CD14-positive monocyte (primary cell): ENCODE measurements around the gene FBXO46. TPM values are rescaled to one million over a fixed set of nuclear protein-coding genes. Genes with fewer than 3 reads are reported as not detected.

Source experiments
- DNase-seq, 3 donors: peaks; one replicate each; pipeline ENCODE4 v3.0.0-alpha.2; 2011 to 2022
- H2AFZ ChIP-seq: 2 replicates; pipeline ENCODE4 v1.6.0; 2012; ENCODE audit warnings: mild to moderate bottlenecking, low read depth, low read length, inconsistent platforms; ENCODE audit not compliant: insufficient read depth, poor library complexity, severe bottlenecking
- H3K27ac ChIP-seq, 2 donors: 1 replicate in 1 of 2; 2 replicates in 1 of 2; pipeline ENCODE4 v1.5.1; 2012 to 2013; ENCODE audit warnings: low read length in 2 of 2, control low read depth in 1 of 2, inconsistent platforms in 1 of 2, low read depth in 1 of 2, mild to moderate bottlenecking in 1 of 2
- H3K27me3 ChIP-seq, 2 donors: one replicate each; pipeline versions ENCODE4 v1.6.0 to v1.6.1; 2011 to 2013; ENCODE audit warnings: low read length in 2 of 2; ENCODE audit not compliant: control insufficient read depth in 2 of 2, insufficient read depth in 2 of 2
- H3K36me3 ChIP-seq, 2 donors: replicated peaks in 1 of 2; 1 replicate in 1 of 2; 2 replicates in 1 of 2; pipeline versions ENCODE4 v1.5.1 to v1.6.1; 2012 to 2013; ENCODE audit warnings: low read length in 2 of 2, control low read depth in 1 of 2, inconsistent platforms in 1 of 2, mild to moderate bottlenecking in 1 of 2; ENCODE audit not compliant: insufficient read depth in 2 of 2, control insufficient read depth in 1 of 2
- H3K4me1 ChIP-seq, 2 donors: 1 replicate in 1 of 2; 2 replicates in 1 of 2; pipeline versions ENCODE4 v1.5.1 to v1.6.1; 2012 to 2013; ENCODE audit warnings: low read length in 2 of 2, control low read depth in 1 of 2, inconsistent platforms in 1 of 2, mild to moderate bottlenecking in 1 of 2, moderate library complexity in 1 of 2; ENCODE audit not compliant: insufficient read depth in 2 of 2, control insufficient read depth in 1 of 2
- H3K4me2 ChIP-seq: replicated peaks from 2 replicates; pipeline ENCODE3; 2012; ENCODE audit warnings: low read length, moderate library complexity, mild to moderate bottlenecking; ENCODE audit not compliant: poor library complexity, severe bottlenecking; ENCODE audit errors: extremely low read depth
- H3K4me3 ChIP-seq, 3 experiments: fragments of 200-600 bp in 1 of 3; sonication (generic) in 1 of 3; replicated peaks in 1 of 3; 1 replicate in 2 of 3; 2 replicates in 1 of 3; pipeline ENCODE4 v1.5.1; 2011 to 2013; ENCODE audit warnings: low read length in 3 of 3, mild to moderate bottlenecking in 3 of 3, control low read depth in 2 of 3, low read depth in 2 of 3, inconsistent platforms in 1 of 3, moderate library complexity in 1 of 3
- H3K79me2 ChIP-seq: 2 replicates; pipeline ENCODE4 v1.6.0; 2012; ENCODE audit warnings: mild to moderate bottlenecking, control low read depth, inconsistent platforms, low read length, moderate library complexity; ENCODE audit not compliant: insufficient read depth
- H3K9ac ChIP-seq: 2 replicates; pipeline ENCODE4 v1.6.0; 2017; ENCODE audit warnings: low read length, mild to moderate bottlenecking; ENCODE audit not compliant: insufficient read depth, poor library complexity, severe bottlenecking
- H3K9me3 ChIP-seq, 2 donors: replicated peaks in 1 of 2; 1 replicate in 1 of 2; 2 replicates in 1 of 2; pipeline versions ENCODE4 v1.5.1 to v1.6.1; 2012 to 2013; ENCODE audit warnings: low read length in 2 of 2, control low read depth in 1 of 2; ENCODE audit not compliant: control insufficient read depth in 1 of 2, insufficient read depth in 1 of 2
- H4K20me1 ChIP-seq: 2 replicates; pipeline ENCODE4 v1.6.0; 2012; ENCODE audit warnings: mild to moderate bottlenecking, low read length, control low read depth, moderate library complexity; ENCODE audit not compliant: insufficient read depth
- H3K27ac Mint-ChIP-seq, 7 donors: one replicate each; pipeline ENCODE4 v1.8.0; 2020; ENCODE audit warnings: mild to moderate bottlenecking in 7 of 7, mixed read lengths in 7 of 7, moderate library complexity in 6 of 7, inconsistent platforms in 2 of 7
- H3K27me3 Mint-ChIP-seq, 3 donors: one replicate each; pipeline ENCODE4 v1.8.0; 2021 to 2022; ENCODE audit warnings: low read depth in 3 of 3, mild to moderate bottlenecking in 3 of 3, mixed read lengths in 3 of 3, moderate library complexity in 3 of 3, inconsistent platforms in 1 of 3
- H3K36me3 Mint-ChIP-seq, 2 donors: one replicate each; pipeline ENCODE4 v1.8.0; 2020; ENCODE audit warnings: mixed read lengths in 2 of 2, inconsistent platforms in 1 of 2, mild to moderate bottlenecking in 1 of 2
- H3K4me1 Mint-ChIP-seq: one replicate; pipeline ENCODE4 v1.8.0; 2020; ENCODE audit warnings: mild to moderate bottlenecking, mixed read lengths
- H3K4me3 Mint-ChIP-seq, 2 donors: one replicate each; pipeline ENCODE4 v1.8.0; 2020; ENCODE audit warnings: mild to moderate bottlenecking in 2 of 2, mixed read lengths in 2 of 2, moderate library complexity in 1 of 2
- H3K9me3 Mint-ChIP-seq, 7 donors: one replicate each; pipeline ENCODE4 v1.8.0; 2020 to 2022; ENCODE audit warnings: mixed read lengths in 7 of 7, mild to moderate bottlenecking in 6 of 7, moderate library complexity in 6 of 7, inconsistent platforms in 2 of 7
- WGBS: methylation state at CpG from one replicate; pipeline ENCODE4 v1.1.5; 2013; ENCODE audit warnings: missing lambda C conversion rate; ENCODE audit not compliant: insufficient coverage; 5-methylcytosine and 5-hydroxymethylcytosine counted together
- intact Hi-C, 2 donors: fragments of 100-400 bp; cut with micrococcal nuclease; formaldehyde crosslinking; loops; one replicate each; pipeline versions ENCODE4 v1.15.0 to v1.15.1; 2023
- polyA plus RNA-seq, 3 donors: library from polyadenylated mRNA; depleted of rRNA in 1 of 3; unstranded in 2 of 3; stranded (reverse) in 1 of 3; fragments of 300-500 nt in 2 of 3; fragments of >200 nt in 1 of 3; fragmentation: Illumina TruSeq in 2 of 3; gene quantifications; 1 replicate in 2 of 3; 2 replicates in 1 of 3; pipeline ENCODE4 v1.2.3, GENCODE V29; 2012 to 2021
- TF ChIP-seq, protein P1 (sequence below): fragments of 200-600 bp; IDR thresholded peaks from one replicate; pipeline ENCODE4 v1.8.0; 2022; ENCODE audit warnings: antibody characterized with exemption, mild to moderate bottlenecking

The FBXO46 gene
- polyA plus RNA-seq, 3 donors: 3.8 to 6.8 (median 5.5) TPM

DNA sequence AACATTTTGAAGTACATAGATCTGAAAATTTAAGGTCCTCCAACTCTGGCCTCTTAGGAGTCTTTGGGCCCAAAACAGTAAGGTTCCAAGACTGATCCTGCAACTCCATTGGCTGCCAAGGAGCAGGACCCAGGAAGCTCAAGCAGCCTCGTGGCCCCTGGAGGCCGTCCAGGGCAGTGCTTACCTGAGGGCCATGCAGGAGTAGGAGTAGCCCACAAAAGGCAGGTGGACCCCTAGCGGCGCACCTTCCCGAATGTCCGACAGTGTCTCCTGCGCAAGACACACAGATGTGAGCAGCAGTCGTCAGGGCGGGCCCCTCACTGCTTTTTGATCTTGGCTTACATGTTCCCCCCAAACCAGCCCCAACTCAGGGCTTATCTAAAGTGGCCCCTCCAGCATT is 44.1 kb upstream of the FBXO46 start:
- Histone ChIP-seq H3K27ac (no peak overlapping the region), H3K4me1 (peaks cover 18 to 23% of the 10 kb centered on the region in 2 donors), H3K4me3 (no peak overlapping the region), H4K20me1 (peaks cover 71% of the 10 kb centered on the region), H2AFZ (no peak overlapping the region), H3K79me2 (no peaks in the 10 kb centered on the region), H3K36me3 (no peaks in the 10 kb centered on the region), H3K9me3 (peaks cover 12 to 16% of the 10 kb centered on the region in 2 donors), H3K9ac (no peak overlapping the region), H3K4me2 (no peak overlapping the region), H3K27me3 (peaks cover 53 to 90% of the 10 kb centered on the region in 2 donors)
- H3K36me3 Mint-ChIP-seq: peaks cover 10 to 18% of the 10 kb centered on the region in 2 donors
- H3K27ac Mint-ChIP-seq: no peak overlapping the region
- TF ChIP-seq, protein P1, sequence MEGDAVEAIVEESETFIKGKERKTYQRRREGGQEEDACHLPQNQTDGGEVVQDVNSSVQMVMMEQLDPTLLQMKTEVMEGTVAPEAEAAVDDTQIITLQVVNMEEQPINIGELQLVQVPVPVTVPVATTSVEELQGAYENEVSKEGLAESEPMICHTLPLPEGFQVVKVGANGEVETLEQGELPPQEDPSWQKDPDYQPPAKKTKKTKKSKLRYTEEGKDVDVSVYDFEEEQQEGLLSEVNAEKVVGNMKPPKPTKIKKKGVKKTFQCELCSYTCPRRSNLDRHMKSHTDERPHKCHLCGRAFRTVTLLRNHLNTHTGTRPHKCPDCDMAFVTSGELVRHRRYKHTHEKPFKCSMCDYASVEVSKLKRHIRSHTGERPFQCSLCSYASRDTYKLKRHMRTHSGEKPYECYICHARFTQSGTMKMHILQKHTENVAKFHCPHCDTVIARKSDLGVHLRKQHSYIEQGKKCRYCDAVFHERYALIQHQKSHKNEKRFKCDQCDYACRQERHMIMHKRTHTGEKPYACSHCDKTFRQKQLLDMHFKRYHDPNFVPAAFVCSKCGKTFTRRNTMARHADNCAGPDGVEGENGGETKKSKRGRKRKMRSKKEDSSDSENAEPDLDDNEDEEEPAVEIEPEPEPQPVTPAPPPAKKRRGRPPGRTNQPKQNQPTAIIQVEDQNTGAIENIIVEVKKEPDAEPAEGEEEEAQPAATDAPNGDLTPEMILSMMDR: no peak
- DNase-seq: no peak
- 91% methylated on average over 9 of the region's 9 CpGs for WGBS
- H3K27me3 Mint-ChIP-seq: peaks cover 81 to 100% (median 86%) of the 10 kb centered on the region in 3 donors
- peaks cover 23% of the 10 kb centered on the region for H3K4me1 Mint-ChIP-seq
- peaks cover 0 to 37% (median 24%) of the 10 kb centered on the region in 7 donors for H3K9me3 Mint-ChIP-seq
- H3K4me3 Mint-ChIP-seq: peak overlapping the region in 1 of 2 donors; percentile 81
- intact Hi-C loops: no loop called here

DNA sequence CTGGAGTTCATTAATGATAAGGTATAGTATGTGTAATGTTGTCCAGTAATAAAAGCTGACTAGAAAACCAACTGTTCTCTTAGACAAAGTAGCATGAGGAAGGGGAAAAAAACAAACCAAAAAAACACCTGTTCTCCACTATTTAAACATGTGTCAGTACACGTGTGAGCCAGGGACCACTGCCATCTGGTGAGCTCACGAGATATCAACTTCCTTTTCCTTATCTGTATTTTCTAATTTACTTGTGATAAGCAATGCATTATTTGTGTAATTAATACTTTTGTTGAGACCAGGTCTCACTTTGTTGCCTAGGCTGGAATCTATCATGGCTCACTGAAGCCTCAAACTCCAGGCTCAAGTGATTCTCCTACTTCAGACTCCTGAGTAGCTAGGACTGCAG is 42.7 kb upstream of the FBXO46 start:
- H3K27ac Mint-ChIP-seq: no peak overlapping the region
- peaks cover 0 to 29% (median 18%) of the 10 kb centered on the region in 7 donors for H3K9me3 Mint-ChIP-seq
- no peak overlapping the region for H2AFZ ChIP-seq
- H3K4me3 ChIP-seq: no peak overlapping the region
- intact Hi-C loops: no loop called here
- no peak overlapping the region for H3K4me2 ChIP-seq
- TF ChIP-seq, protein P1: no peak
- H3K27me3 ChIP-seq: peaks cover 50 to 87% of the 10 kb centered on the region in 2 donors
- H3K4me3 Mint-ChIP-seq: peak overlapping the region in 1 of 2 donors; percentile 81
- peaks cover 6 to 13% of the 10 kb centered on the region in 2 donors for H3K9me3 ChIP-seq
- peaks cover 62% of the 10 kb centered on the region for H4K20me1 ChIP-seq
- no peak overlapping the region for H3K27ac ChIP-seq
- H3K9ac ChIP-seq: no peak overlapping the region
- peaks cover 21 to 26% of the 10 kb centered on the region in 2 donors for H3K4me1 ChIP-seq
- peaks cover 20% of the 10 kb centered on the region for H3K4me1 Mint-ChIP-seq
- DNase-seq: no peak
- H3K36me3 Mint-ChIP-seq: peaks cover 11 to 13% of the 10 kb centered on the region in 2 donors
- peaks cover 75 to 99% (median 81%) of the 10 kb centered on the region in 3 donors for H3K27me3 Mint-ChIP-seq
- H3K79me2 ChIP-seq: no peaks in the 10 kb centered on the region
- no CpG with 5 or more reads among the region's 2 CpGs for WGBS
- no peaks in the 10 kb centered on the region for H3K36me3 ChIP-seq
